Loucy (cell line): ENCODE measurements around the gene TRIL.

Experiments
- H2AFZ ChIP-seq: fragments of 200-600 bp; sonication (generic); 2 replicates; pipeline ENCODE4 v1.6.0; 2016; ENCODE audit warnings: antibody characterized with exemption, mild to moderate bottlenecking, low read length, moderate library complexity
- H3F3A ChIP-seq: fragments of 200-600 bp; 2 replicates; pipeline ENCODE4 v1.6.0; 2016; ENCODE audit warnings: antibody characterized with exemption, low read depth, mild to moderate bottlenecking
- H3K27me3 ChIP-seq: fragments of 200-600 bp; sonication (generic); 2 replicates; pipeline ENCODE4 v1.6.1; 2014; ENCODE audit warnings: low read length, mild to moderate bottlenecking; ENCODE audit not compliant: insufficient read depth, poor library complexity, severe bottlenecking
- H3K36me3 ChIP-seq: fragments of 200-600 bp; sonication (generic); 2 replicates; pipeline ENCODE4 v1.6.1; 2016; ENCODE audit warnings: low read length; ENCODE audit not compliant: insufficient read depth
- H3K4me1 ChIP-seq: fragments of 200-600 bp; sonication (generic); 2 replicates; pipeline ENCODE4 v1.5.1; 2014; ENCODE audit warnings: low read length, mild to moderate bottlenecking; ENCODE audit not compliant: insufficient read depth, poor library complexity, severe bottlenecking
- H3K4me2 ChIP-seq: fragments of 200-600 bp; sonication (generic); 2 replicates; pipeline ENCODE4 v1.6.0; 2014; ENCODE audit warnings: antibody characterized with exemption, low read length, low read depth, mild to moderate bottlenecking; ENCODE audit not compliant: poor library complexity, severe bottlenecking
- H3K4me3 ChIP-seq: fragments of 200-600 bp; sonication (generic); 2 replicates; pipeline ENCODE4 v1.5.1; 2014; ENCODE audit warnings: low read length, mild to moderate bottlenecking, mixed read lengths; ENCODE audit not compliant: poor library complexity, severe bottlenecking
- H3K79me2 ChIP-seq: fragments of 200-600 bp; sonication (generic); 2 replicates; pipeline ENCODE4 v1.6.1; 2014; ENCODE audit warnings: low read length; ENCODE audit not compliant: insufficient read depth
- H3K9ac ChIP-seq: fragments of 200-600 bp; sonication (generic); 2 replicates; pipeline ENCODE4 v1.6.0; 2014; ENCODE audit warnings: mild to moderate bottlenecking, low read depth, low read length, moderate library complexity; ENCODE audit not compliant: poor library complexity, severe bottlenecking
- H3K9me2 ChIP-seq: fragments of 200-600 bp; sonication (generic); replicated peaks from 2 replicates; pipeline ENCODE4 v1.6.1; 2016; ENCODE audit warnings: low read depth, low read length, mixed read lengths
- H3K9me3 ChIP-seq: fragments of 200-600 bp; sonication (generic); 2 replicates; pipeline ENCODE4 v1.6.1; 2014; ENCODE audit warnings: mild to moderate bottlenecking, antibody characterized with exemption, low read length, low read depth; ENCODE audit not compliant: insufficient read depth
- H4K20me1 ChIP-seq: fragments of 200-600 bp; sonication (generic); 2 replicates; pipeline ENCODE4 v1.6.0; 2014; ENCODE audit warnings: antibody characterized with exemption, low read length, mild to moderate bottlenecking; ENCODE audit not compliant: insufficient read depth, poor library complexity, severe bottlenecking
- CTCF ChIP-seq: fragments of 200-600 bp; sonication (generic); conservative IDR thresholded peaks from 2 replicates; pipeline ENCODE4 v1.5.1; 2014; ENCODE audit warnings: mild to moderate bottlenecking, antibody characterized with exemption, low read length
- EZH2phosphoT487 ChIP-seq: fragments of 200-600 bp; IDR thresholded peaks from 2 replicates; pipeline ENCODE4 v1.6.1; 2018; ENCODE audit warnings: antibody characterized with exemption, mild to moderate bottlenecking, moderate library complexity, borderline replicate concordance

The TRIL gene

GRCh38 chr7:28919510-28919909, 38.6 kb downstream of the TRIL start:
- peaks cover 11% of the 10 kb centered on the region for H3K4me1 ChIP-seq
- no peaks in the 10 kb centered on the region for H3K36me3 ChIP-seq
- no peak overlapping the region for H3K4me3 ChIP-seq
- H4K20me1 ChIP-seq: no peaks in the 10 kb centered on the region
- H3K27me3 ChIP-seq: no peaks in the 10 kb centered on the region
- no peaks in the 10 kb centered on the region for H3K9me2 ChIP-seq
- no peak overlapping the region for H3K9ac ChIP-seq
- H3K4me2 ChIP-seq: no peak overlapping the region
- no peaks in the 10 kb centered on the region for H3F3A ChIP-seq
- H3K79me2 ChIP-seq: no peaks in the 10 kb centered on the region
- H3K9me3 ChIP-seq: no peaks in the 10 kb centered on the region
- H2AFZ ChIP-seq: no peak overlapping the region
- TF ChIP-seq EZH2phosphoT487 (no peak), CTCF (no peak)

DNA sequence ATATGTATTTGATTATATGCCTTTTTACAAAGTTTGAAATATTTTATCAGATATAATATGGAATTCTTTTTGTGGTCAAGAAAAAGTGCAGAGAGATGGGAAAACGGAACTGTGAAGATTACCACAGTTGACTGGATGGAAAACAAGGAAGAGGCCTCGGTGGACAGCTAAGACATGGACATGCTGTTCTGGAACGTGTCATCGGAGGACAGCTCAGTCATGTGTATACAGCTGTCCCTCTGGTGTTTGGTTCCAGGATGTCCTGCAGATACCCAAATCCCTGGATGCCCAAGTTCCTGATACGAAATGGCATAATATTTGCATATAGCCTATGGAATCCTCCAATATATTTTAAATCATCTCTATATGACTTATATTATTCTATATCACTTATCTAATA, 49.4 kb downstream of the TRIL start:
- Histone ChIP-seq H3K4me3 (no peak overlapping the region), H3K36me3 (no peaks in the 10 kb centered on the region), H3K79me2 (no peaks in the 10 kb centered on the region), H3K4me2 (no peak overlapping the region), H3K27me3 (no peaks in the 10 kb centered on the region), H3K4me1 (no peaks in the 10 kb centered on the region), H3K9me2 (no peaks in the 10 kb centered on the region), H4K20me1 (no peaks in the 10 kb centered on the region), H3F3A (no peaks in the 10 kb centered on the region), H2AFZ (no peak overlapping the region), H3K9ac (no peak overlapping the region), H3K9me3 (no peaks in the 10 kb centered on the region)
- TF ChIP-seq CTCF (no peak), EZH2phosphoT487 (no peak)

GRCh38 chr7:28905464-28905863, 52.7 kb downstream of the TRIL start:
- Histone ChIP-seq H3K79me2 (no peaks in the 10 kb centered on the region), H3F3A (no peaks in the 10 kb centered on the region), H3K9me2 (0 out of 2 replicates have a peak, but pooled peaks cover 5% of the 10 kb centered on the region), H3K4me3 (no peak overlapping the region), H4K20me1 (no peaks in the 10 kb centered on the region), H2AFZ (no peak overlapping the region), H3K4me2 (no peak overlapping the region), H3K27me3 (no peaks in the 10 kb centered on the region), H3K36me3 (no peaks in the 10 kb centered on the region), H3K4me1 (no peaks in the 10 kb centered on the region), H3K9me3 (no peaks in the 10 kb centered on the region), H3K9ac (no peak overlapping the region)
- TF ChIP-seq EZH2phosphoT487 (no peak), CTCF (no peak)
